GM18499 (cell line): ENCODE measurements around the gene NEMF.
"Not testable (repeated sequence)": the region's sequence is repeated elsewhere in the genome, so short reads cannot be mapped to it uniquely, and the experiment has no call there.

Source experiments
- ATAC-seq: cut with Tn5 transposase; IDR thresholded peaks from one replicate; pipeline ENCODE4 v1.9.1; 2021; ENCODE audit warnings: moderate number of reproducible peaks; ENCODE audit not compliant: insufficient read depth, unreplicated experiment

NEMF gene

GRCh38 chr14:49766839-49767238 is 85.7 kb downstream of the NEMF start:
- ATAC-seq = no peak

GRCh38 chr14:49761839-49762551 is 90.6 kb downstream of the NEMF start:
- no peak for ATAC-seq

GRCh38 chr14:49755378-49755777 is 97.2 kb downstream of the NEMF start:
- no peak for ATAC-seq

GRCh38 chr14:49754570-49755097 is 98.0 kb downstream of the NEMF start:
- ATAC-seq = no peak

- not testable (repeated sequence) for ATAC-seq
Measured at GRCh38 chr14:49746476-49746875, 106.1 kb downstream of the NEMF start.

GRCh38 chr14:49745191-49745590 is 107.4 kb downstream of the NEMF start:
- no peak for ATAC-seq

GRCh38 chr14:49735669-49736068 is 116.9 kb downstream of the NEMF start:
- ATAC-seq = not testable (repeated sequence)

GRCh38 chr14:49733836-49734235 is 118.8 kb downstream of the NEMF start:
- no peak for ATAC-seq

- ATAC-seq = no peak
Measured at GRCh38 chr14:49732896-49733295, 119.7 kb downstream of the NEMF start.
